PC-9 (cell line): ENCODE results near the gene CENPX. TPM values are rescaled to one million over a fixed set of nuclear protein-coding genes. Genes with fewer than 3 reads are reported as not detected.

Experiments used
- BruUV-seq: library from RNA; stranded (reverse); fragments of 400-500 nt; replicated peaks from 2 replicates; lab custom pipeline; 2021; lab: Mats Ljungman, UMichigan
- CTCF ChIA-PET: fragments of 300-600 bp; sonication (Branson Sonifier 250); formaldehyde crosslinking; loops from one replicate; lab custom pipeline; 2022; ENCODE audit warnings: antibody characterized with exemption; lab: Charles Lee
- POLR2A ChIA-PET: fragments of 300-600 bp; sonication (Branson Sonifier 250); formaldehyde crosslinking; loops from one replicate; lab custom pipeline; 2022; ENCODE audit warnings: antibody characterized with exemption; ENCODE audit not compliant: unreplicated experiment; lab: Charles Lee
- DNase-seq, 2 experiments: peaks; one replicate each; pipeline versions ENCODE4 v3.0.0 to v3.0.0-alpha.2; 2015 to 2022; ENCODE audit warnings: mixed read lengths in 1 of 2
- H2AFZ ChIP-seq: fragments of 200-600 bp; sonication (generic); 2 replicates; pipeline ENCODE4 v1.8.1; 2017; ENCODE audit warnings: antibody characterized with exemption
- H3F3A ChIP-seq: fragments of 200-600 bp; sonication (generic); 2 replicates; pipeline ENCODE4 v1.8.1; 2017; ENCODE audit warnings: antibody characterized with exemption, mild to moderate bottlenecking, low read depth; ENCODE audit not compliant: insufficient read depth
- H3K27ac ChIP-seq: fragments of 200-600 bp; sonication (generic); 2 replicates; pipeline ENCODE4 v1.6.1; 2016; ENCODE audit warnings: mixed run types
- H3K27me3 ChIP-seq: fragments of 200-600 bp; sonication (generic); 2 replicates; pipeline ENCODE4 v1.6.1; 2016; ENCODE audit warnings: low read depth, mixed run types; ENCODE audit not compliant: insufficient read depth
- H3K36me3 ChIP-seq: fragments of 200-600 bp; sonication (generic); 2 replicates; pipeline ENCODE4 v1.6.1; 2016; ENCODE audit warnings: low read depth, mixed run types
- H3K4me1 ChIP-seq: fragments of 200-600 bp; sonication (generic); replicated peaks from 2 replicates; pipeline ENCODE4 v1.6.1; 2016; ENCODE audit warnings: mixed run types; ENCODE audit not compliant: insufficient read depth
- H3K4me2 ChIP-seq: fragments of 200-600 bp; sonication (generic); 2 replicates; pipeline ENCODE4 v1.6.1; 2017; ENCODE audit warnings: mixed run types
- H3K4me3 ChIP-seq: fragments of 200-600 bp; sonication (generic); 2 replicates; pipeline ENCODE4 v1.6.1; 2016; ENCODE audit warnings: mixed run types
- H3K79me2 ChIP-seq: fragments of 200-600 bp; sonication (generic); 2 replicates; pipeline ENCODE4 v1.6.1; 2017; ENCODE audit warnings: low read depth, mixed run types
- H3K9me2 ChIP-seq: fragments of 200-600 bp; sonication (generic); 2 replicates; pipeline ENCODE4 v1.8.1; 2017; ENCODE audit warnings: mild to moderate bottlenecking; ENCODE audit not compliant: insufficient read depth
- H3K9me3 ChIP-seq: fragments of 200-600 bp; sonication (generic); 2 replicates; pipeline ENCODE4 v1.8.1; 2016; ENCODE audit warnings: low read depth; ENCODE audit not compliant: insufficient read depth
- H4K20me1 ChIP-seq: fragments of 200-600 bp; sonication (generic); 2 replicates; pipeline ENCODE4 v1.8.1; 2017; ENCODE audit not compliant: insufficient read depth
- CTCF ChIP-seq: fragments of 200-600 bp; sonication (generic); conservative IDR thresholded peaks from 2 replicates; pipeline ENCODE4 v1.6.1; 2017; ENCODE audit warnings: mixed run types, antibody characterized with exemption, mild to moderate bottlenecking, moderate library complexity
- EZH2 ChIP-seq: fragments of 200-600 bp; sonication (generic); IDR thresholded peaks from 2 replicates; pipeline ENCODE4 v1.8.0; 2017; ENCODE audit warnings: antibody characterized with exemption, low read depth
- intact Hi-C: fragments of 100-400 bp; cut with micrococcal nuclease; formaldehyde crosslinking; loops from one replicate; pipeline ENCODE4 v1.10.0; 2022; ENCODE audit not compliant: unreplicated experiment
- total RNA-seq: library from RNA; stranded (reverse); gene quantifications from 2 replicates; pipeline ENCODE4 v1.2.3, GENCODE V29; 2021

Gene CENPX
- total RNA-seq, 1 experiment from 2014 or later: 132 TPM

GRCh38 chr17:82015311-82015971 lies 7.2 kb downstream of the CENPX start:
- no TSS peak for BruUV-seq
- Histone ChIP-seq H3K27ac (no peak overlapping the region), H3K9me2 (no peaks in the 10 kb centered on the region), H3K9me3 (no peaks in the 10 kb centered on the region), H3K36me3 (no peaks in the 10 kb centered on the region), H2AFZ (no peak overlapping the region), H3K4me3 (no peak overlapping the region), H3K4me1 (no peaks in the 10 kb centered on the region), H3K27me3 (no peaks in the 10 kb centered on the region), H3K4me2 (no peak overlapping the region), H3F3A (no peaks in the 10 kb centered on the region; the same call in 1 of the 2 replicates), H3K79me2 (no peaks in the 10 kb centered on the region), H4K20me1 (no peaks in the 10 kb centered on the region)
- POLR2A ChIA-PET: no interaction called here
- DNase-seq: no peak
- intact Hi-C loops: no loop called here
- CTCF ChIA-PET: no interaction called here
- TF ChIP-seq CTCF: no peak
- TF ChIP-seq EZH2: no peak

DNA sequence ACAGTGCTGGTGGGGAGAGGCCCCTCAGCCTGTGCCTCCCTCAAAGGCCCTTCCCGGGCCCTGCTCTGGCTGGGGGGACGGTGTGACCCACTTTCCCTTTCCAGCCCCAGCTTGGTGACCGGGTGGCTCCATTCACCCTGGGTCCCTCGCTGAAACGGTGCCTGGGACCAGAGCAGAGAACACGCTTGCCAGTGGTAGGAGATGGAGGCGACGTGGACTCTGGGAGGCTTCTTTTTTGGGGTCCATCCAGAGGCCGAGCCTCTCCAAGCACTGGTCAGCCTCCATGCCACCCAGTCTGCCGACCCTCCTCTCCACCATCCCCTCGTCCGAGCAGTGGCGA lies 7.7 kb downstream of the CENPX start:
- Histone ChIP-seq H2AFZ (no peak overlapping the region), H3K79me2 (no peaks in the 10 kb centered on the region), H3F3A (no peaks in the 10 kb centered on the region), H3K4me1 (no peaks in the 10 kb centered on the region), H3K4me2 (no peak overlapping the region), H3K27ac (no peak overlapping the region), H4K20me1 (no peaks in the 10 kb centered on the region), H3K36me3 (no peaks in the 10 kb centered on the region), H3K4me3 (no peak overlapping the region), H3K9me2 (no peaks in the 10 kb centered on the region), H3K9me3 (no peaks in the 10 kb centered on the region), H3K27me3 (no peaks in the 10 kb centered on the region)
- BruUV-seq: no TSS peak
- CTCF ChIA-PET: no interaction called here
- POLR2A ChIA-PET: no interaction called here
- DNase-seq: no peak
- intact Hi-C loops: no loop called here
- no peak for TF ChIP-seq CTCF

DNA sequence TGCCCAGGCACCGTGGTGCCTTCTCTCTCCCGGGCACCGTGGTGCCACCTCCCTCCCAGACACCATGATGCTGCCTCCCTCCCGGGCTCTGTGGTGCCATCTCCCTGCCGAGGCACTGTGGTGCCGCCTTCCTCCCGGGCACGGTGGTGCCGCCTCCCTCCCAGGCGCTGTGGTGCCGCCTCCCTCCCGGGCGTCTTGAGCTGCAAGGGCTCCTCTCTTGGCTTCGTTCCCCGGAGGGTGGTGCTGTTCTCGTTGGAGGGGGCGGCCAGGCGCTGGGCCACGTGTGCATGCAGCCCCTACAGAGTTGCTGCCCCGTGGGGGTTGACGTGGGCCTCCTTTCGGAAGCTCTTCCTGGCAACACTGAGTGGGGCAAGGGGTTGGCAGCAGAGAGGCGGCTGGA lies 8.2 kb downstream of the CENPX start:
- no peak overlapping the region for H3K4me2 ChIP-seq
- no peaks in the 10 kb centered on the region for H3K27me3 ChIP-seq
- TF ChIP-seq EZH2 (no peak), CTCF (no peak)
- H3K79me2 ChIP-seq: no peaks in the 10 kb centered on the region
- CTCF ChIA-PET: no interaction called here
- no peak overlapping the region for H3K4me3 ChIP-seq
- no peak overlapping the region for H2AFZ ChIP-seq
- POLR2A ChIA-PET: no interaction called here
- no peaks in the 10 kb centered on the region for H3K36me3 ChIP-seq
- no peaks in the 10 kb centered on the region for H3K4me1 ChIP-seq
- intact Hi-C loops: no loop called here
- no peaks in the 10 kb centered on the region for H3K9me2 ChIP-seq
- no peak overlapping the region for H3K27ac ChIP-seq
- H4K20me1 ChIP-seq: no peaks in the 10 kb centered on the region
- H3K9me3 ChIP-seq: no peaks in the 10 kb centered on the region
- no peak for DNase-seq
- no peaks in the 10 kb centered on the region for H3F3A ChIP-seq
- BruUV-seq: no TSS peak
